Endothelial cell of umbilical vein (primary cell): ENCODE measurements around the gene EMX1. TPM values are rescaled to one million over a fixed set of nuclear protein-coding genes. Genes with fewer than 3 reads are reported as not detected.

Source experiments
- BruUV-seq: library from RNA; stranded (reverse); fragments of 400-500 nt; replicated peaks from 2 replicates; lab custom pipeline; 2021; lab: Mats Ljungman, UMichigan
- CTCF ChIA-PET: fragments of 300-600, 350-600 bp; sonication (Branson Sonifier 250); formaldehyde crosslinking; loops from one replicate; lab custom pipeline; 2021; ENCODE audit warnings: antibody characterized with exemption, inconsistent platforms; lab: Charles Lee
- POLR2A ChIA-PET: fragments of 300-600, 350-600 bp; sonication (Branson Sonifier 250); formaldehyde crosslinking; loops from one replicate; lab custom pipeline; 2021; ENCODE audit warnings: antibody characterized with exemption, inconsistent platforms; lab: Charles Lee
- DNase-seq: peaks from one replicate; pipeline ENCODE4 v3.0.0-alpha.2; 2011; ENCODE audit warnings: low read depth, low spot score
- FAIRE-seq: peaks from 2 replicates; lab custom pipeline; 2011; peaks lifted over from hg19 to GRCh38; lab: Jason Lieb, UNC
- H2AFZ ChIP-seq: 2 replicates; pipeline ENCODE4 v1.6.0; 2012; ENCODE audit warnings: low read depth, low read length, control low read depth, inconsistent platforms
- H3K27ac ChIP-seq: 2 replicates; pipeline ENCODE4 v1.5.1; 2011; ENCODE audit warnings: low read depth, mild to moderate bottlenecking, control low read depth, low read length, moderate library complexity; ENCODE audit not compliant: insufficient read depth
- H3K27me3 ChIP-seq, 2 experiments: 2 replicates each; pipeline versions ENCODE4 v1.6.0 to v1.6.1; 2011; ENCODE audit warnings: low read length in 2 of 2, mixed read lengths in 1 of 2; ENCODE audit not compliant: control insufficient read depth in 2 of 2, insufficient read depth in 2 of 2
- H3K36me3 ChIP-seq, 2 experiments: 2 replicates in 1 of 2; 3 replicates in 1 of 2; pipeline ENCODE4 v1.5.1; 2011; ENCODE audit warnings: low read length in 2 of 2, mild to moderate bottlenecking in 1 of 2, moderate library complexity in 1 of 2; ENCODE audit not compliant: control insufficient read depth in 2 of 2, insufficient read depth in 2 of 2; ENCODE audit errors: extremely low read depth in 1 of 2
- H3K4me1 ChIP-seq: 3 replicates; pipeline ENCODE4 v1.5.1; 2011; ENCODE audit warnings: mild to moderate bottlenecking, low read length; ENCODE audit not compliant: control insufficient read depth, insufficient read depth; ENCODE audit errors: extremely low read depth
- H3K4me2 ChIP-seq: 2 replicates; pipeline ENCODE4 v1.6.1; 2011; ENCODE audit warnings: low read length, control low read depth, mixed read lengths; ENCODE audit not compliant: insufficient read depth
- H3K4me3 ChIP-seq, 3 experiments: fragments of 200-600 bp in 1 of 3; sonication (generic), shearing (Covaris generic) in 1 of 3; replicated peaks in 1 of 3; 2 replicates each; pipeline ENCODE4 v1.5.1; 2011 to 2016; ENCODE audit warnings: control low read depth in 3 of 3, low read length in 3 of 3, mild to moderate bottlenecking in 2 of 3, inconsistent platforms in 1 of 3, low read depth in 1 of 3, moderate library complexity in 1 of 3; ENCODE audit not compliant: insufficient read depth in 1 of 3
- H3K79me2 ChIP-seq: 2 replicates; pipeline ENCODE4 v1.6.0; 2012; ENCODE audit warnings: low read length, inconsistent platforms; ENCODE audit not compliant: control insufficient read depth, insufficient read depth
- H3K9ac ChIP-seq: replicated peaks from 2 replicates; pipeline ENCODE3; 2011; ENCODE audit warnings: low read length, control low read depth; ENCODE audit not compliant: insufficient read depth; ENCODE audit errors: extremely low read depth
- H3K9me1 ChIP-seq: replicated peaks from 3 replicates; pipeline ENCODE4 v1.6.0; 2011; ENCODE audit warnings: mild to moderate bottlenecking, low read length; ENCODE audit not compliant: control insufficient read depth, insufficient read depth; ENCODE audit errors: extremely low read depth
- H3K9me3 ChIP-seq: replicated peaks from 2 replicates; pipeline ENCODE4 v1.5.1; 2012; ENCODE audit warnings: low read length, inconsistent platforms; ENCODE audit not compliant: control insufficient read depth, insufficient read depth
- H4K20me1 ChIP-seq: replicated peaks from 2 replicates; pipeline ENCODE3; 2011; ENCODE audit warnings: mild to moderate bottlenecking, low read length; ENCODE audit not compliant: control insufficient read depth, insufficient read depth; ENCODE audit errors: extremely low read depth
- CTCF ChIP-seq, 2 donors: IDR thresholded peaks; 1 replicate in 1 of 2; 2 replicates in 1 of 2; pipeline ENCODE4 v1.5.1; 2011; ENCODE audit warnings: low read length in 2 of 2, mild to moderate bottlenecking in 2 of 2, moderate library complexity in 2 of 2, control low read depth in 1 of 2, inconsistent platforms in 1 of 2, low read depth in 1 of 2; ENCODE audit not compliant: insufficient read depth in 1 of 2; ENCODE audit errors: extremely low read depth in 1 of 2
- EZH2 ChIP-seq: IDR thresholded peaks from 2 replicates; pipeline ENCODE4 v1.6.1; 2012; ENCODE audit warnings: borderline replicate concordance, low read depth, mild to moderate bottlenecking, moderate library complexity, low read length, inconsistent platforms; ENCODE audit not compliant: severe bottlenecking
- FOS ChIP-seq: IDR thresholded peaks from 2 replicates; pipeline ENCODE4 v1.6.1; 2011; ENCODE audit warnings: mild to moderate bottlenecking, low read length, moderate library complexity, borderline replicate concordance; ENCODE audit not compliant: insufficient read depth
- GATA2 ChIP-seq: IDR thresholded peaks from 2 replicates; pipeline ENCODE4 v1.7.0; 2011; ENCODE audit warnings: low read depth, mild to moderate bottlenecking, moderate library complexity, mixed read lengths, low read length; ENCODE audit not compliant: insufficient read length, insufficient read depth
- JUN ChIP-seq: IDR thresholded peaks from 2 replicates; pipeline ENCODE4 v1.6.1; 2011; ENCODE audit warnings: borderline replicate concordance, low read depth; ENCODE audit not compliant: insufficient read length, insufficient read depth
- MYC ChIP-seq: IDR thresholded peaks from one replicate; pipeline ENCODE4 v1.6.1; 2011; ENCODE audit warnings: mild to moderate bottlenecking, low read depth, low read length
- POLR2A ChIP-seq: IDR thresholded peaks from 2 replicates; pipeline ENCODE4 v1.6.1; 2012; ENCODE audit warnings: low read depth, mild to moderate bottlenecking, control low read depth, low read length
- POLR2AphosphoS5 ChIP-seq: IDR thresholded peaks from 2 replicates; pipeline ENCODE4 v1.6.1; 2012; ENCODE audit warnings: low read depth, mild to moderate bottlenecking, control low read depth, low read length, moderate library complexity; ENCODE audit not compliant: insufficient read depth
- dilution Hi-C: fragments of 300-500 bp; cut with MboI; formaldehyde crosslinking; loops from one replicate; pipeline ENCODE4 v1.15.0; 2019; ENCODE audit warnings: low sequenced_read_pairs; ENCODE audit not compliant: extremely low pct_ligation_motif_present
- intact Hi-C: fragments of 100-400 bp; cut with micrococcal nuclease; formaldehyde crosslinking; loops from one replicate; pipeline ENCODE4 v1.10.0; 2022
- polyA plus RNA-seq, 4 experiments: library from polyadenylated mRNA; depleted of rRNA in 3 of 4; stranded (reverse) in 3 of 4; unstranded in 1 of 4; fragments of >200 nt; gene quantifications; 2 replicates each; pipeline versions ENCODE4 v1.2.1 to v1.2.3, GENCODE V29; 2011 to 2012; ENCODE audit warnings: missing spikeins in 1 of 4
- total RNA-seq: library from RNA; stranded (reverse); gene quantifications from 2 replicates; pipeline ENCODE4 v1.2.3, GENCODE V29; 2021
- TF ChIP-seq, protein P1 (sequence below): IDR thresholded peaks from 2 replicates; pipeline ENCODE4 v1.6.1; 2011; ENCODE audit not compliant: insufficient read depth, insufficient read length

EMX1 gene
- total and polyA plus RNA-seq, 2 donors (not counting 3 experiments of a cell fraction or from before 2014, with no cell fraction given): not detected

DNA sequence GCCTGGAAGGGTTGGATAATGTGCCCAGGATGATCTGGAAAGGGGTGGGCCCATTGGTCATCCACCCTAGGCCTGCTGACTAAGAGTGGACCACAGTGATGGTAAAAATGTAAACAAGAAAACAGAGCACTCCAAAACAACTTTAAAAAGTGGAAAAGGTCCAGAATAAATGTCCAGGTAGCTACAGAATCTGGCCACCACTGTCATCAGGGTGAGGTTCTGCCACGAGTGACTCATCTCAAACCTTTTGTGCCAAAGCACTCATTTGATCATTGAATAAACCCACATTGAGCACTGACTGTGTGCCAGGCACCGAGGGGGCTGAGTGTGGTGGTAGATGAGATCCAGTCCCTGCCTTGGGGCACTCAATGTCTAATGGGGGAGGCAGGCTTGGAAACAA lies 64.9 kb downstream of the EMX1 start:
- H3K4me3 ChIP-seq: no peak overlapping the region
- POLR2A ChIA-PET: no interaction called here
- no peak for FAIRE-seq
- H3K27me3 ChIP-seq: no peaks in the 10 kb centered on the region
- dilution Hi-C loops (no loop called here), intact Hi-C loops (no loop called here)
- no peaks in the 10 kb centered on the region for H4K20me1 ChIP-seq
- H3K79me2 ChIP-seq: no peaks in the 10 kb centered on the region
- H3K36me3 ChIP-seq: peaks cover 0 to 2% of the 10 kb centered on the region in 2 experiments
- TF ChIP-seq GATA2 (no peak), FOS (no peak), MYC (no peak), EZH2 (no peak), POLR2AphosphoS5 (no peak), JUN (no peak), POLR2A (no peak), CTCF (IDR thresholded peaks at IDR 0.05; ENCODE audit: extremely low read depth in 1 of 2, insufficient read depth in 1 of 2, low read depth in 1 of 2, low read length in 2 of 2) (no peak)
- TF ChIP-seq, protein P1, sequence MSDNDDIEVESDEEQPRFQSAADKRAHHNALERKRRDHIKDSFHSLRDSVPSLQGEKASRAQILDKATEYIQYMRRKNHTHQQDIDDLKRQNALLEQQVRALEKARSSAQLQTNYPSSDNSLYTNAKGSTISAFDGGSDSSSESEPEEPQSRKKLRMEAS: no peak
- H3K9me3 ChIP-seq: no peaks in the 10 kb centered on the region
- no peak overlapping the region for H3K4me2 ChIP-seq
- H3K4me1 ChIP-seq: peaks cover 5% of the 10 kb centered on the region
- DNase-seq: no peak
- no peaks in the 10 kb centered on the region for H3K9me1 ChIP-seq
- H2AFZ ChIP-seq: no peak overlapping the region
- H3K9ac ChIP-seq: no peak overlapping the region
- BruUV-seq: no TSS peak
- CTCF ChIA-PET: interaction anchor here (1.9 kb wide), 1 partner anchor 89 kb away, joined by 13 read pairs; no protein-coding TSS in a partner anchor
- H3K27ac ChIP-seq: no peak overlapping the region
